Naive B cell (primary cell): ENCODE results near the gene POLA1. TPM values are rescaled to one million over a fixed set of nuclear protein-coding genes. Genes with fewer than 3 reads are reported as not detected.
"Not testable (repeated sequence)": the region's sequence is repeated elsewhere in the genome, so short reads cannot be mapped to it uniquely, and the experiment has no call there.

Source experiments
- ATAC-seq, 2 donors: fragments of 150-1000 bp; cut with Tn5 transposase; 2 replicates each; pipeline ENCODE4 v1.10.0; 2021; ENCODE audit warnings: low read depth in 2 of 2, mild to moderate bottlenecking in 2 of 2, moderate library complexity in 2 of 2
- DNase-seq: peaks from one replicate; pipeline ENCODE4 v3.0.0; 2022
- H3K27ac Mint-ChIP-seq, 6 donors: one replicate each; pipeline ENCODE4 v1.8.0; 2020 to 2022; ENCODE audit warnings: mild to moderate bottlenecking in 6 of 6, mixed read lengths in 6 of 6, moderate library complexity in 5 of 6, inconsistent platforms in 2 of 6
- H3K27me3 Mint-ChIP-seq, 3 donors: one replicate each; pipeline ENCODE4 v1.8.0; 2021 to 2022; ENCODE audit warnings: mixed read lengths in 3 of 3, mild to moderate bottlenecking in 1 of 3
- H3K36me3 Mint-ChIP-seq, 2 donors: one replicate each; pipeline ENCODE4 v1.8.0; 2020 to 2022; ENCODE audit warnings: mixed read lengths in 2 of 2, inconsistent platforms in 1 of 2, mild to moderate bottlenecking in 1 of 2
- H3K4me1 Mint-ChIP-seq, 3 donors: one replicate each; pipeline ENCODE4 v1.8.0; 2020 to 2022; ENCODE audit warnings: mixed read lengths in 3 of 3, inconsistent platforms in 1 of 3, mild to moderate bottlenecking in 1 of 3, moderate library complexity in 1 of 3
- H3K4me3 Mint-ChIP-seq, 8 donors: one replicate each; pipeline ENCODE4 v1.8.0; 2020 to 2022; ENCODE audit warnings: mild to moderate bottlenecking in 8 of 8, mixed read lengths in 8 of 8, moderate library complexity in 8 of 8, inconsistent platforms in 2 of 8
- H3K9me3 Mint-ChIP-seq, 7 donors: one replicate each; pipeline ENCODE4 v1.8.0; 2020 to 2022; ENCODE audit warnings: mixed read lengths in 7 of 7, mild to moderate bottlenecking in 5 of 7, inconsistent platforms in 2 of 7, moderate library complexity in 1 of 7
- polyA plus RNA-seq, 6 donors: library from polyadenylated mRNA; unstranded; fragments of 300-500 nt; fragmentation: Illumina TruSeq; gene quantifications; one replicate each; pipeline ENCODE4 v1.2.3, GENCODE V29; 2021; ENCODE audit warnings: low read depth in 6 of 6

Gene POLA1
- polyA plus RNA-seq = 1 to 10 TPM in 5 of 6 donors, not detected in 1; 5.3 to 6.5 (median 6.1) TPM

GRCh38 chrX:24693453-24694202 is at the start of gene POLA1:
POLA1 (plus strand) TSS chrX:24693918; CDS start chrX:24693962, 44 bp downstream.
- peak within 1 kb of the TSS; percentile 90 to 97 (median 94) for H3K4me3 Mint-ChIP-seq
- H3K9me3 Mint-ChIP-seq = no peaks in the 10 kb centered on the region
- H3K27ac Mint-ChIP-seq = peak within 1 kb of the TSS; percentile 54 to 96 (median 86)
- peak; percentile 66 for DNase-seq
- ATAC-seq = peak; percentile 89 to 93
- H3K36me3 Mint-ChIP-seq = no peaks in the 10 kb centered on the region
- peaks cover 5 to 9% (median 8%) of the 10 kb centered on the region in 3 donors for H3K4me1 Mint-ChIP-seq
- no peaks in the 10 kb centered on the region for H3K27me3 Mint-ChIP-seq

GRCh38 chrX:24646006-24646405 is 47.7 kb upstream of the POLA1 start:
- H3K27me3 Mint-ChIP-seq = peaks cover 18 to 36% (median 23%) of the 10 kb centered on the region in 3 donors
- peaks cover 0 to 4% (median 0%) of the 10 kb centered on the region in 7 donors for H3K9me3 Mint-ChIP-seq
- H3K4me1 Mint-ChIP-seq = peaks cover 13 to 21% (median 16%) of the 10 kb centered on the region in 3 donors
- DNase-seq = no peak
- peaks cover 0 to 6% of the 10 kb centered on the region in 2 donors for H3K36me3 Mint-ChIP-seq
- H3K4me3 Mint-ChIP-seq = peak overlapping the region in 7 of 8 donors; percentile 26 to 78 (median 58)
- H3K27ac Mint-ChIP-seq = no peak overlapping the region
- ATAC-seq = no peak

- H3K27ac Mint-ChIP-seq = peak overlapping the region in 1 of 6 donors; percentile 90
- peaks cover 13 to 21% (median 16%) of the 10 kb centered on the region in 3 donors for H3K4me1 Mint-ChIP-seq
- ATAC-seq (peak; percentile 25 to 29), DNase-seq (no peak)
- peaks cover 0 to 4% (median 0%) of the 10 kb centered on the region in 7 donors for H3K9me3 Mint-ChIP-seq
- peaks cover 15 to 31% (median 22%) of the 10 kb centered on the region in 3 donors for H3K27me3 Mint-ChIP-seq
- peaks cover 0 to 6% of the 10 kb centered on the region in 2 donors for H3K36me3 Mint-ChIP-seq
- peak overlapping the region; percentile 78 to 93 (median 86) for H3K4me3 Mint-ChIP-seq
These were observed 47.0 kb upstream of the POLA1 start for GRCh38 chrX:24646745-24647182.

- Mint-ChIP-seq H3K27me3 (peaks cover 15 to 31% (median 24%) of the 10 kb centered on the region in 3 donors), H3K4me3 (peak within 1 kb of the TSS; percentile 78 to 93 (median 86)), H3K4me1 (peaks cover 13 to 21% (median 16%) of the 10 kb centered on the region in 3 donors), H3K27ac (peak within 1 kb of the TSS in 3 of 6 donors; percentile 24 to 90 (median 80)), H3K9me3 (peaks cover 0 to 4% (median 0%) of the 10 kb centered on the region in 7 donors), H3K36me3 (peaks cover 0 to 6% of the 10 kb centered on the region in 2 donors)
- ATAC-seq (peak; percentile 92 to 95), DNase-seq (peak; percentile 36)
These were observed 46.3 kb upstream of the POLA1 start, which contains the start of gene PCYT1B for GRCh38 chrX:24647257-24648058. PCYT1B (minus strand) TSS chrX:24647347; CDS start chrX:24647105, 242 bp downstream.

- Mint-ChIP-seq H3K27me3 (peaks cover 15 to 36% (median 24%) of the 10 kb centered on the region in 3 donors), H3K9me3 (peaks cover 0 to 5% (median 3%) of the 10 kb centered on the region in 7 donors), H3K4me3 (peak overlapping the region in 1 of 8 donors; percentile 32), H3K27ac (no peak overlapping the region), H3K4me1 (peaks cover 13 to 21% (median 16%) of the 10 kb centered on the region in 3 donors), H3K36me3 (peaks cover 0 to 6% of the 10 kb centered on the region in 2 donors)
- no peak for DNase-seq
- no peak for ATAC-seq
These were observed 45.2 kb upstream of the POLA1 start for GRCh38 chrX:24648495-24648894.

GRCh38 chrX:24651783-24652182 is 41.9 kb upstream of the POLA1 start:
- DNase-seq (no peak), ATAC-seq (no peak)
- H3K9me3 Mint-ChIP-seq = peaks cover 0 to 6% (median 3%) of the 10 kb centered on the region in 7 donors
- H3K4me1 Mint-ChIP-seq = peaks cover 9 to 14% (median 12%) of the 10 kb centered on the region in 3 donors
- no peak overlapping the region for H3K4me3 Mint-ChIP-seq
- peaks cover 13 to 36% (median 23%) of the 10 kb centered on the region in 3 donors for H3K27me3 Mint-ChIP-seq
- peaks cover 0 to 6% of the 10 kb centered on the region in 2 donors for H3K36me3 Mint-ChIP-seq
- no peak overlapping the region for H3K27ac Mint-ChIP-seq

- H3K36me3 Mint-ChIP-seq, H3K4me1 Mint-ChIP-seq, H3K9me3 Mint-ChIP-seq, H3K4me3 Mint-ChIP-seq, H3K27me3 Mint-ChIP-seq, DNase-seq, H3K27ac Mint-ChIP-seq, ATAC-seq: not testable (repeated sequence)
These were observed 38.0 kb upstream of the POLA1 start for GRCh38 chrX:24655679-24656078.

GRCh38 chrX:24657671-24658386 is 35.9 kb upstream of the POLA1 start:
- H3K27ac Mint-ChIP-seq = no peak overlapping the region
- ATAC-seq (no peak), DNase-seq (no peak)
- peaks cover 0 to 6% (median 0%) of the 10 kb centered on the region in 3 donors for H3K27me3 Mint-ChIP-seq
- no peaks in the 10 kb centered on the region for H3K4me1 Mint-ChIP-seq
- H3K36me3 Mint-ChIP-seq = no peaks in the 10 kb centered on the region
- H3K4me3 Mint-ChIP-seq = no peak overlapping the region
- H3K9me3 Mint-ChIP-seq = peaks cover 0 to 6% (median 0%) of the 10 kb centered on the region in 7 donors

GRCh38 chrX:24658421-24658820 is 35.3 kb upstream of the POLA1 start:
- Mint-ChIP-seq H3K27ac (no peak overlapping the region), H3K36me3 (no peaks in the 10 kb centered on the region), H3K27me3 (peaks cover 0 to 1% (median 0%) of the 10 kb centered on the region in 3 donors), H3K9me3 (peaks cover 0 to 2% (median 0%) of the 10 kb centered on the region in 7 donors), H3K4me1 (no peaks in the 10 kb centered on the region), H3K4me3 (no peak overlapping the region)
- DNase-seq (no peak), ATAC-seq (no peak)

- H3K4me1 Mint-ChIP-seq = no peaks in the 10 kb centered on the region
- no peaks in the 10 kb centered on the region for H3K27me3 Mint-ChIP-seq
- no peak for ATAC-seq
- no peaks in the 10 kb centered on the region for H3K9me3 Mint-ChIP-seq
- no peaks in the 10 kb centered on the region for H3K36me3 Mint-ChIP-seq
- no peak for DNase-seq
- H3K27ac Mint-ChIP-seq = no peak overlapping the region
- no peak overlapping the region for H3K4me3 Mint-ChIP-seq
These were observed 34.6 kb upstream of the POLA1 start for GRCh38 chrX:24659106-24659505.

GRCh38 chrX:24659646-24660045 is 34.1 kb upstream of the POLA1 start:
- DNase-seq (no peak), ATAC-seq (no peak)
- Mint-ChIP-seq H3K36me3 (no peaks in the 10 kb centered on the region), H3K4me1 (no peaks in the 10 kb centered on the region), H3K9me3 (no peaks in the 10 kb centered on the region), H3K4me3 (no peak overlapping the region), H3K27ac (no peak overlapping the region), H3K27me3 (no peaks in the 10 kb centered on the region)

- no peaks in the 10 kb centered on the region for H3K4me1 Mint-ChIP-seq
- ATAC-seq (no peak), DNase-seq (no peak)
- peaks cover 0 to 3% (median 0%) of the 10 kb centered on the region in 3 donors for H3K27me3 Mint-ChIP-seq
- H3K27ac Mint-ChIP-seq = no peak overlapping the region
- H3K9me3 Mint-ChIP-seq = no peaks in the 10 kb centered on the region
- no peak overlapping the region for H3K4me3 Mint-ChIP-seq
- H3K36me3 Mint-ChIP-seq = no peaks in the 10 kb centered on the region
These were observed 32.4 kb upstream of the POLA1 start for GRCh38 chrX:24661292-24661691.

GRCh38 chrX:24662352-24662751 is 31.4 kb upstream of the POLA1 start:
- ATAC-seq = no peak
- Mint-ChIP-seq H3K4me3 (no peak overlapping the region), H3K36me3 (no peaks in the 10 kb centered on the region), H3K4me1 (no peaks in the 10 kb centered on the region), H3K27me3 (peaks cover 0 to 10% (median 0%) of the 10 kb centered on the region in 3 donors), H3K9me3 (peaks cover 0 to 4% (median 0%) of the 10 kb centered on the region in 7 donors), H3K27ac (no peak overlapping the region)
- no peak for DNase-seq
